GM15510 (cell line): Measurements from ENCODE around the gene PADI4.

Experiments
- POLR2A ChIP-seq: IDR thresholded peaks from 3 replicates; pipeline ENCODE4 v1.6.1; 2011; ENCODE audit warnings: borderline replicate concordance; ENCODE audit not compliant: insufficient read length; ENCODE audit errors: extremely low read depth

PADI4 gene

GRCh38 chr1:17318262-17318661 lies 10.3 kb downstream of the PADI4 start:
- no peak for TF ChIP-seq POLR2A

- TF ChIP-seq POLR2A = no peak
Observed at GRCh38 chr1:17319561-17320350, 11.8 kb downstream of the PADI4 start.

- TF ChIP-seq POLR2A = no peak
Observed at GRCh38 chr1:17328855-17329254, 20.9 kb downstream of the PADI4 start.

- TF ChIP-seq POLR2A = no peak
Observed at GRCh38 chr1:17329610-17330009, 21.6 kb downstream of the PADI4 start.

- no peak for TF ChIP-seq POLR2A
Observed at GRCh38 chr1:17330856-17331255, 22.9 kb downstream of the PADI4 start.

- TF ChIP-seq POLR2A = no peak
Observed at GRCh38 chr1:17333081-17333480, 25.1 kb downstream of the PADI4 start.

GRCh38 chr1:17335821-17336710 lies 28.1 kb downstream of the PADI4 start:
- TF ChIP-seq POLR2A = no peak

- no peak for TF ChIP-seq POLR2A
Observed at GRCh38 chr1:17338706-17339493, 30.9 kb downstream of the PADI4 start.

- no peak for TF ChIP-seq POLR2A
Observed at GRCh38 chr1:17339521-17339920, 31.5 kb downstream of the PADI4 start.

GRCh38 chr1:17340358-17340757 lies 32.4 kb downstream of the PADI4 start:
- no peak for TF ChIP-seq POLR2A

GRCh38 chr1:17342014-17342441 lies 34.0 kb downstream of the PADI4 start:
- TF ChIP-seq POLR2A = no peak

- no peak for TF ChIP-seq POLR2A
Observed at GRCh38 chr1:17346046-17346789, 38.2 kb downstream of the PADI4 start.

GRCh38 chr1:17347769-17348592 lies 40.0 kb downstream of the PADI4 start:
- no peak for TF ChIP-seq POLR2A
